Parathyroid adenoma (tissue), 2 donors: ENCODE results near the gene SLC7A1.

ENCODE experiments used
- H2AFZ ChIP-seq: fragments of 300-600 bp; sonication (generic); one replicate; pipeline ENCODE4 v1.7.0; 2017; ENCODE audit warnings: antibody characterized with exemption, mild to moderate bottlenecking
- H3K27ac ChIP-seq: fragments of 300-600 bp; sonication (generic); one replicate; pipeline ENCODE4 v1.7.0; 2017
- H3K27me3 ChIP-seq: fragments of 300-600 bp; sonication (generic); one replicate; pipeline ENCODE4 v1.7.0; 2017; ENCODE audit warnings: low read length; ENCODE audit not compliant: control insufficient read depth, insufficient read depth
- H3K36me3 ChIP-seq: fragments of 300-600 bp; sonication (generic); one replicate; pipeline ENCODE4 v1.7.0; 2017; ENCODE audit warnings: low read length; ENCODE audit not compliant: control insufficient read depth, insufficient read depth
- H3K4me1 ChIP-seq: fragments of 300-600 bp; sonication (generic); one replicate; pipeline ENCODE4 v1.7.0; 2017; ENCODE audit warnings: control low read depth
- H3K4me2 ChIP-seq: fragments of 300-600 bp; sonication (generic); one replicate; pipeline ENCODE4 v1.7.0; 2017; ENCODE audit warnings: low read length
- H3K4me3 ChIP-seq: fragments of 300-600 bp; sonication (generic); one replicate; pipeline ENCODE4 v1.7.0; 2017; ENCODE audit warnings: low read depth, low read length
- H3K79me2 ChIP-seq: fragments of 300-600 bp; sonication (generic); one replicate; pipeline ENCODE4 v1.7.0; 2017; ENCODE audit warnings: control low read depth
- H3K9ac ChIP-seq: fragments of 300-600 bp; sonication (generic); one replicate; pipeline ENCODE4 v1.7.0; 2017; ENCODE audit warnings: mild to moderate bottlenecking
- H3K9me3 ChIP-seq: fragments of 300-600 bp; sonication (generic); one replicate; pipeline ENCODE4 v1.7.0; 2017; ENCODE audit warnings: low read length; ENCODE audit not compliant: control insufficient read depth
- TF ChIP-seq, protein P1 (sequence below): fragments of 300-600 bp; sonication (generic); IDR thresholded peaks from one replicate; pipeline ENCODE4 v1.7.0; 2017; ENCODE audit warnings: antibody characterized with exemption, mild to moderate bottlenecking
- donor health status: primary hyperparathyroidism.

Gene SLC7A1

DNA sequence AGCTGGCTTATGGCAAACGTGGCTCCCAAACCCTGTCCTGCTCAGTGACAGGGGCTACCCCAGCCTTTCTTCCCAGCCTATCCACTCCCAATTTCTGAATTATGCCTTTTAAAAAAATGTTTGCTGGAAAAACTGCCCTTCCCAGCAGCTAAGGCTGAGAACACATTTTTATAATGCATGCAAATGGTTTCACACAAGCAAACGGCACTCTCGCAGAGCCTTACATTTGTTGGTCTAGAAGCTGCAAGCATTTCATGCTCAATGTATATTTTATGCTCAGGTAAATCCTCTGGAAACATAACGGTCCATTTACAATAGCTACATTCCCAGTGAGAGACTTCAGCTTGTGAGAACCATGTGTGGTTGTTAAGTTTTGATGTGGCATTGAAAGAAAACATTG is 61.4 kb downstream of the SLC7A1 start:
- H3K27me3 ChIP-seq = no peaks in the 10 kb centered on the region
- TF ChIP-seq, protein P1, sequence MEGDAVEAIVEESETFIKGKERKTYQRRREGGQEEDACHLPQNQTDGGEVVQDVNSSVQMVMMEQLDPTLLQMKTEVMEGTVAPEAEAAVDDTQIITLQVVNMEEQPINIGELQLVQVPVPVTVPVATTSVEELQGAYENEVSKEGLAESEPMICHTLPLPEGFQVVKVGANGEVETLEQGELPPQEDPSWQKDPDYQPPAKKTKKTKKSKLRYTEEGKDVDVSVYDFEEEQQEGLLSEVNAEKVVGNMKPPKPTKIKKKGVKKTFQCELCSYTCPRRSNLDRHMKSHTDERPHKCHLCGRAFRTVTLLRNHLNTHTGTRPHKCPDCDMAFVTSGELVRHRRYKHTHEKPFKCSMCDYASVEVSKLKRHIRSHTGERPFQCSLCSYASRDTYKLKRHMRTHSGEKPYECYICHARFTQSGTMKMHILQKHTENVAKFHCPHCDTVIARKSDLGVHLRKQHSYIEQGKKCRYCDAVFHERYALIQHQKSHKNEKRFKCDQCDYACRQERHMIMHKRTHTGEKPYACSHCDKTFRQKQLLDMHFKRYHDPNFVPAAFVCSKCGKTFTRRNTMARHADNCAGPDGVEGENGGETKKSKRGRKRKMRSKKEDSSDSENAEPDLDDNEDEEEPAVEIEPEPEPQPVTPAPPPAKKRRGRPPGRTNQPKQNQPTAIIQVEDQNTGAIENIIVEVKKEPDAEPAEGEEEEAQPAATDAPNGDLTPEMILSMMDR = no peak
- H3K36me3 ChIP-seq = no peaks in the 10 kb centered on the region
- no peaks in the 10 kb centered on the region for H3K9me3 ChIP-seq
- no peaks in the 10 kb centered on the region for H3K79me2 ChIP-seq
- no peaks in the 10 kb centered on the region for H3K4me1 ChIP-seq
- no peak overlapping the region for H3K27ac ChIP-seq
- H3K4me3 ChIP-seq = no peak overlapping the region
- H2AFZ ChIP-seq = no peak overlapping the region
- no peak overlapping the region for H3K4me2 ChIP-seq
- H3K9ac ChIP-seq = no peak overlapping the region

DNA sequence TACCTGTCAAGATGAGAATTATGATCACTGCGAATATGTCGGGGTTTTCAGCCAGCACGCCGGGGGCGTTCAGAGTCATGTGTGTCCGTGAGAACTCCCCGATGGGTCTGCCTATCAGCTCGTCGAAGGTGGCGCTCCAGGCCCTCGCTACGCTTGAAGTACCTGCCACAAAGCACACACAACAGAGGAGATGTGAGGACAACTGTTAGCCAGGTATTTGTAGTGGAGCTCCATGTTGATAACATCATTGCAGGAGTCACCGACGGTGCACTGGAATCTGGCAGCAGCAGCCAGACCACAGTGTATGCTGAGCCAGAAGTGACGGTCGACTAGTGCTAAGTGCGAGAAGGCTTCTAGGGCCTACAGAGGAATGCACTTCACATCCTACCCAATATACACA is 62.7 kb downstream of the SLC7A1 start:
- no peak overlapping the region for H3K4me3 ChIP-seq
- H3K9ac ChIP-seq = no peak overlapping the region
- no peak overlapping the region for H2AFZ ChIP-seq
- H3K27me3 ChIP-seq = no peaks in the 10 kb centered on the region
- no peaks in the 10 kb centered on the region for H3K36me3 ChIP-seq
- no peaks in the 10 kb centered on the region for H3K79me2 ChIP-seq
- TF ChIP-seq, protein P1 = no peak
- no peaks in the 10 kb centered on the region for H3K4me1 ChIP-seq
- H3K27ac ChIP-seq = no peak overlapping the region
- no peaks in the 10 kb centered on the region for H3K9me3 ChIP-seq
- H3K4me2 ChIP-seq = no peak overlapping the region

DNA sequence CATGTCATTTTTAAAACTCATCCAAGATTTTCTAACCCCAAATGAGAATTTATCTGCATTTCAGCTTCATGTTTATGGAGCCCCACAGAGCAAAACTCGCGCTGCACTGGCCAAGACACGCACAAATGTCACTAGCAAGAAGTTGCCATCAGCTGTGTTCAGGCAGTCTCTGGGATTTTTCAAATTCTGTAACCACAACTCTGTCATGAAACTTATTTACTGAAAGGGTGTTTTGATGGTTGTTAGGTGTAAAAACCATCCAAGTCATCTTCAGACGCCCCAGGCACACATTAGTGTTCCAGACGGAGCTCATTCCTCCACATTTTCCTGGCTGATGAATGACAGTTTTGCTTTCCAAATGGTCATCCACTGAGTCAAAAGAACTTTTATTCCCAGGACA is 63.4 kb downstream of the SLC7A1 start:
- Histone ChIP-seq H3K4me2 (no peak overlapping the region), H3K79me2 (no peaks in the 10 kb centered on the region), H3K9me3 (no peaks in the 10 kb centered on the region), H3K4me3 (no peak overlapping the region), H3K4me1 (no peaks in the 10 kb centered on the region), H3K9ac (no peak overlapping the region), H3K27me3 (no peaks in the 10 kb centered on the region), H2AFZ (no peak overlapping the region), H3K27ac (no peak overlapping the region), H3K36me3 (no peaks in the 10 kb centered on the region)
- TF ChIP-seq, protein P1 = no peak

DNA sequence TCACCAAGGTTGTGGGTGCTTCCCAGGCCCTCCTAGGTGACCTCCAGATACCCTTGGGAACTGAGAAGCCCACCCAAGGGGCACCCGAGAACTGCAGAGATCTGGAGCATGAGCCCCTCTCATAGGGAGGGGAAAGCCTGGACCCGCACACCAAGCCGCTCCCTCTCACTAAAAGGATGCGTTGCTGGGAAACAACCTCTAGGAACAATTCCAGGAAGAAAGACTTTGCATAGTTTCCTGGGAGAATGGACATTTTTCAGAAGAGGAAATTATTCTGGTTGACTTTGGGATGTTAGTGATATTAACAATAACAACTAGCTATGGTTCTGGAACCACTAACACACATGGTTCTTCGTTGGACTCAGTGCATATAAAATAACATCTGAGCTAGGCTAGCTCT is 64.6 kb downstream of the SLC7A1 start:
- Histone ChIP-seq H3K9me3 (no peaks in the 10 kb centered on the region), H3K27me3 (no peaks in the 10 kb centered on the region), H3K9ac (no peak overlapping the region), H3K4me3 (no peak overlapping the region), H3K4me1 (no peaks in the 10 kb centered on the region), H3K79me2 (no peaks in the 10 kb centered on the region), H2AFZ (no peak overlapping the region), H3K36me3 (no peaks in the 10 kb centered on the region), H3K4me2 (no peak overlapping the region), H3K27ac (no peak overlapping the region)
- TF ChIP-seq, protein P1 = no peak

DNA sequence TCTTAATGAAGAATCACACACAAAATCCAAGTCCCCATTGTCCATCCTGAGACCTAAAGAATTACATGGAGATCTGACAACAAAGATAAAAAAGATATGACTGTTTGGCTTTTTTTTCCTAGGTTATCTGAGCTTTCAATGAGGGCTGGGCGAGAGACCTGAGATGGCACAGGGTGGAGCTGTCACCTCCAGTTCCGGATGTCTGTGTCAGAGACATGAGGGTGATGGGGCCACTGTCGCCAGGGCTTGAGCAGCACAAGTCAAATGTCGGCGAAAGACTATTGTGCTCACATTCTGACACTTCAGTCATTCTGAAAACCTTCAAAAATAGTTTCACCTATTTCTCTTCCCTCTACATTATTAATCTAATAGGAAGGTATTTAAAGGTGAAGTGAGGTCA is 65.7 kb downstream of the SLC7A1 start:
- Histone ChIP-seq H2AFZ (no peak overlapping the region), H3K4me3 (no peak overlapping the region), H3K27ac (no peak overlapping the region), H3K79me2 (no peaks in the 10 kb centered on the region), H3K27me3 (no peaks in the 10 kb centered on the region), H3K9ac (no peak overlapping the region), H3K4me2 (no peak overlapping the region), H3K9me3 (no peaks in the 10 kb centered on the region), H3K36me3 (no peaks in the 10 kb centered on the region), H3K4me1 (no peaks in the 10 kb centered on the region)
- TF ChIP-seq, protein P1 = no peak
